ENCODE results near the gene KLK2. TPM values are rescaled to one million over a fixed set of nuclear protein-coding genes. Genes with fewer than 3 reads are reported as not detected.
A peak's percentile ranks its signal among the peaks of the same experiment; 100 is the strongest.

Gene KLK2
- total and polyA plus RNA-seq, 2 donors from 2014 or later = not detected

- H3K9me3 ChIP-seq (ENCODE audit: control insufficient read depth in 2 of 3, insufficient read depth in 1 of 3, low read length in 3 of 3) = no peaks in the 10 kb centered on the region
- DNase-seq (no peak), FAIRE-seq (no peak)
- intact Hi-C loops (cut with DNase I) = no loop called here
- TF ChIP-seq CTCF (IDR thresholded peaks at IDR 0.05; ENCODE audit: borderline replicate concordance, extremely low read depth, insufficient read depth) = no peak
- no peak within 1 kb of the TSS for H3K4me3 ChIP-seq (ENCODE audit: low read length in 3 of 3)
- H3K36me3 ChIP-seq (ENCODE audit: control insufficient read depth in 2 of 3, insufficient read depth in 3 of 3, low read length in 3 of 3) = no peaks in the 10 kb centered on the region
- no peaks in the 10 kb centered on the region for H3K4me1 ChIP-seq (ENCODE audit: control insufficient read depth in 2 of 3, insufficient read depth in 2 of 3, low read depth in 1 of 3, low read length in 3 of 3)
- H3K27me3 ChIP-seq (ENCODE audit: control insufficient read depth, insufficient read depth, low read length) = no peaks in the 10 kb centered on the region
- no peak within 1 kb of the TSS for H3K9ac ChIP-seq (ENCODE audit: low read length in 3 of 3)
- no peak within 1 kb of the TSS for H3K27ac ChIP-seq (ENCODE audit: low read depth in 2 of 2, low read length in 2 of 2)
Measured at GRCh38 chr19:50854636-50855410, 18.4 kb upstream of the KLK2 start, which contains the start of gene KLK3. Gene KLK3, plus strand, starts transcription at chr19:50854915. Its CDS starts 41 bp downstream, at chr19:50854956.

- FAIRE-seq = no peak
- Histone ChIP-seq H3K9me3 (ENCODE audit: control insufficient read depth in 2 of 3, insufficient read depth in 1 of 3, low read length in 3 of 3) (peaks cover 0 to 8% (median 0%) of the 10 kb centered on the region in 3 donors), H3K4me3 (ENCODE audit: low read length in 3 of 3) (no peak overlapping the region), H3K4me1 (ENCODE audit: control insufficient read depth in 2 of 3, insufficient read depth in 2 of 3, low read depth in 1 of 3, low read length in 3 of 3) (no peaks in the 10 kb centered on the region), H3K27me3 (ENCODE audit: control insufficient read depth, insufficient read depth, low read length) (no peaks in the 10 kb centered on the region), H3K9ac (ENCODE audit: low read length in 3 of 3) (no peak overlapping the region), H3K27ac (ENCODE audit: low read depth in 2 of 2, low read length in 2 of 2) (no peak overlapping the region), H3K36me3 (ENCODE audit: control insufficient read depth in 2 of 3, insufficient read depth in 3 of 3, low read length in 3 of 3) (no peaks in the 10 kb centered on the region)
- no peak for TF ChIP-seq CTCF (IDR thresholded peaks at IDR 0.05; ENCODE audit: borderline replicate concordance, extremely low read depth, insufficient read depth)
- DNase-seq = no peak
- intact Hi-C loops (cut with DNase I) = no loop called here
Measured at GRCh38 chr19:50857366-50857765, 15.9 kb upstream of the KLK2 start.

GRCh38 chr19:50858886-50859285 lies 14.4 kb upstream of the KLK2 start:
- intact Hi-C loops (cut with DNase I) = no loop called here
- no peak overlapping the region for H3K4me3 ChIP-seq (ENCODE audit: low read length in 3 of 3)
- H3K9me3 ChIP-seq (ENCODE audit: control insufficient read depth in 2 of 3, insufficient read depth in 1 of 3, low read length in 3 of 3) = peaks cover 0 to 8% (median 0%) of the 10 kb centered on the region in 3 donors
- TF ChIP-seq CTCF (IDR thresholded peaks at IDR 0.05; ENCODE audit: borderline replicate concordance, extremely low read depth, insufficient read depth) = no peak
- H3K9ac ChIP-seq (ENCODE audit: low read length in 3 of 3) = no peak overlapping the region
- DNase-seq (peak in 2 of 5 donors; percentile 13 to 21), FAIRE-seq (no peak)
- H3K36me3 ChIP-seq (ENCODE audit: control insufficient read depth in 2 of 3, insufficient read depth in 3 of 3, low read length in 3 of 3) = no peaks in the 10 kb centered on the region
- H3K27me3 ChIP-seq (ENCODE audit: control insufficient read depth, insufficient read depth, low read length) = no peaks in the 10 kb centered on the region
- no peaks in the 10 kb centered on the region for H3K4me1 ChIP-seq (ENCODE audit: control insufficient read depth in 2 of 3, insufficient read depth in 2 of 3, low read depth in 1 of 3, low read length in 3 of 3)
- no peak overlapping the region for H3K27ac ChIP-seq (ENCODE audit: low read depth in 2 of 2, low read length in 2 of 2)

Data from kidney (tissue), 14 donors.